GM23338 (cell line): ENCODE results near the gene ARPC1A. TPM values are rescaled to one million over a fixed set of nuclear protein-coding genes. Genes with fewer than 3 reads are reported as not detected.

Source experiments
- ATAC-seq: fragments of 200-7000 bp; cut with Tn5 transposase; 3 replicates; pipeline ENCODE4 v1.9.1; 2020
- DNase-seq: peaks from one replicate; pipeline ENCODE4 v3.0.0-alpha.2; 2015; ENCODE audit warnings: low spot score
- H2AFZ ChIP-seq: fragments of 200-600 bp; sonication (generic); 2 replicates; pipeline ENCODE4 v1.8.0; 2016; ENCODE audit warnings: antibody characterized with exemption, mild to moderate bottlenecking, moderate library complexity
- H3F3A ChIP-seq: fragments of 200-600 bp; sonication (generic); replicated peaks from 2 replicates; pipeline ENCODE4 v1.8.0; 2017; ENCODE audit warnings: antibody characterized with exemption, mixed run types, low read depth
- H3K27ac ChIP-seq: fragments of 200-600 bp; sonication (generic); 2 replicates; pipeline ENCODE4 v1.6.1; 2016; ENCODE audit warnings: low read depth
- H3K27me3 ChIP-seq: fragments of 200-600 bp; sonication (generic); 2 replicates; pipeline ENCODE4 v1.8.0; 2016; ENCODE audit warnings: mild to moderate bottlenecking, mixed run types, moderate library complexity; ENCODE audit not compliant: insufficient read depth
- H3K36me3 ChIP-seq: fragments of 200-600 bp; sonication (generic); 2 replicates; pipeline ENCODE4 v1.8.0; 2016; ENCODE audit warnings: mild to moderate bottlenecking; ENCODE audit not compliant: insufficient read depth
- H3K4me1 ChIP-seq: fragments of 200-600 bp; sonication (generic); 2 replicates; pipeline ENCODE4 v1.8.0; 2016; ENCODE audit warnings: mild to moderate bottlenecking, moderate library complexity; ENCODE audit not compliant: insufficient read depth
- H3K4me2 ChIP-seq: fragments of 200-600 bp; sonication (generic); 2 replicates; pipeline ENCODE4 v1.7.1; 2017; ENCODE audit warnings: mixed run types
- H3K4me3 ChIP-seq: fragments of 200-600 bp; sonication (generic); 2 replicates; pipeline ENCODE4 v1.6.1; 2016; ENCODE audit warnings: mixed run types
- H3K79me2 ChIP-seq: fragments of 200-600 bp; sonication (generic); replicated peaks from 2 replicates; pipeline ENCODE4 v1.8.0; 2017; ENCODE audit warnings: mild to moderate bottlenecking; ENCODE audit not compliant: insufficient read depth
- H3K9me2 ChIP-seq: fragments of 200-600 bp; sonication (generic); 2 replicates; pipeline ENCODE4 v1.8.0; 2017; ENCODE audit not compliant: insufficient read depth
- H4K20me1 ChIP-seq: fragments of 200-600 bp; sonication (generic); replicated peaks from 2 replicates; pipeline ENCODE4 v1.8.0; 2017; ENCODE audit warnings: mild to moderate bottlenecking; ENCODE audit not compliant: insufficient read depth
- H3K27ac Mint-ChIP-seq: 2 replicates; pipeline ENCODE4 v1.8.0; 2020; ENCODE audit warnings: inconsistent platforms, mild to moderate bottlenecking, moderate library complexity, mixed read lengths
- H3K27me3 Mint-ChIP-seq: 3 replicates; pipeline ENCODE4 v1.8.0; 2022; ENCODE audit warnings: low read depth, mild to moderate bottlenecking, moderate library complexity, mixed read lengths, inconsistent platforms; ENCODE audit not compliant: insufficient read depth, poor library complexity
- H3K36me3 Mint-ChIP-seq: 3 replicates; pipeline ENCODE4 v1.8.0; 2021; ENCODE audit warnings: low read depth, mild to moderate bottlenecking, inconsistent platforms, moderate library complexity, mixed read lengths
- H3K4me1 Mint-ChIP-seq: 3 replicates; pipeline ENCODE4 v1.8.0; 2020; ENCODE audit warnings: mild to moderate bottlenecking, inconsistent platforms, mixed read lengths
- H3K4me3 Mint-ChIP-seq: 3 replicates; pipeline ENCODE4 v1.8.0; 2021; ENCODE audit warnings: moderate library complexity, mild to moderate bottlenecking, inconsistent platforms, mixed read lengths
- H3K9me3 Mint-ChIP-seq: 3 replicates; pipeline ENCODE4 v1.8.0; 2020; ENCODE audit warnings: moderate library complexity, mild to moderate bottlenecking, inconsistent platforms, mixed read lengths
- CREB1 ChIP-seq: fragments of 250-450 bp; sonication (Bioruptor Pico); IDR thresholded peaks from 2 replicates; pipeline ENCODE4 v1.5.0; 2020; ENCODE audit warnings: low read depth, mild to moderate bottlenecking, moderate library complexity
- EZH2 ChIP-seq: fragments of 200-600 bp; sonication (generic); IDR thresholded peaks from one replicate; pipeline ENCODE4 v1.8.0; 2017; ENCODE audit warnings: antibody characterized with exemption, mild to moderate bottlenecking, low read depth; ENCODE audit not compliant: unreplicated experiment
- EZH2phosphoT487 ChIP-seq: fragments of 200-600 bp; sonication (generic); IDR thresholded peaks from one replicate; pipeline ENCODE4 v1.8.1; 2018; ENCODE audit warnings: antibody characterized with exemption; ENCODE audit not compliant: unreplicated experiment
- JUNB ChIP-seq: IDR thresholded peaks from one replicate; pipeline ENCODE4 v1.6.1; 2016; ENCODE audit warnings: antibody characterized with exemption; ENCODE audit not compliant: unreplicated experiment
- NANOG ChIP-seq: IDR thresholded peaks from 2 replicates; pipeline ENCODE4 v1.6.1; 2016; ENCODE audit warnings: antibody characterized with exemption, borderline replicate concordance
- POLR2AphosphoS5 ChIP-seq: IDR thresholded peaks from 2 replicates; pipeline ENCODE4 v1.6.1; 2016; ENCODE audit warnings: antibody characterized with exemption, low read depth
- STAT1 ChIP-seq: IDR thresholded peaks from one replicate; pipeline ENCODE4 v1.6.1; 2016; ENCODE audit warnings: antibody characterized with exemption; ENCODE audit not compliant: unreplicated experiment
- ZNF114 ChIP-seq: fragments of 250-450 bp; sonication (Bioruptor Pico); IDR thresholded peaks from 2 replicates; pipeline ENCODE4 v1.5.0; 2020; ENCODE audit warnings: mild to moderate bottlenecking, moderate library complexity
- ZNF331 ChIP-seq: fragments of 250-450 bp; sonication (Bioruptor Pico); IDR thresholded peaks from 2 replicates; pipeline ENCODE4 v1.5.0; 2020; ENCODE audit warnings: low read depth, mild to moderate bottlenecking, moderate library complexity
- polyA plus RNA-seq: library from polyadenylated mRNA; unstranded; fragments of >200 nt; fragmentation: Nextera tagmentation; extraction: Ambion mirVana; gene quantifications from 2 replicates; pipeline ENCODE4 v1.2.1, GENCODE V29; 2016
- total RNA-seq: library from RNA; depleted of rRNA; stranded (reverse); fragments of >200 nt; shearing (Covaris generic); gene quantifications from 2 replicates; pipeline ENCODE4 v1.2.3, GENCODE V29; 2014
- TF ChIP-seq, protein P1 (sequence below), 2 experiments: fragments of 200-600 bp in 1 of 2; sonication (generic) in 1 of 2; conservative IDR thresholded peaks; 2 replicates each; pipeline versions ENCODE4 v1.5.1 to v1.6.1; 2016 to 2017; ENCODE audit warnings: antibody characterized with exemption in 2 of 2, low read depth in 2 of 2, mild to moderate bottlenecking in 2 of 2, moderate library complexity in 1 of 2
- TF ChIP-seq, protein P2 (sequence below): IDR thresholded peaks from 2 replicates; pipeline ENCODE4 v1.6.1; 2016; ENCODE audit warnings: antibody characterized with exemption
- TF ChIP-seq, protein P3 (sequence below): fragments of 250-450 bp; sonication (Bioruptor Pico); IDR thresholded peaks from 2 replicates; pipeline ENCODE4 v1.5.0; 2020; ENCODE audit warnings: mild to moderate bottlenecking, moderate library complexity
- TF ChIP-seq, protein P4 (sequence below): IDR thresholded peaks from one replicate; pipeline ENCODE4 v1.6.1; 2018; ENCODE audit warnings: antibody characterized with exemption; ENCODE audit not compliant: unreplicated experiment

ARPC1A gene
- total and polyA plus RNA-seq, 2 experiments from 2014 or later: 108 to 210 TPM

DNA sequence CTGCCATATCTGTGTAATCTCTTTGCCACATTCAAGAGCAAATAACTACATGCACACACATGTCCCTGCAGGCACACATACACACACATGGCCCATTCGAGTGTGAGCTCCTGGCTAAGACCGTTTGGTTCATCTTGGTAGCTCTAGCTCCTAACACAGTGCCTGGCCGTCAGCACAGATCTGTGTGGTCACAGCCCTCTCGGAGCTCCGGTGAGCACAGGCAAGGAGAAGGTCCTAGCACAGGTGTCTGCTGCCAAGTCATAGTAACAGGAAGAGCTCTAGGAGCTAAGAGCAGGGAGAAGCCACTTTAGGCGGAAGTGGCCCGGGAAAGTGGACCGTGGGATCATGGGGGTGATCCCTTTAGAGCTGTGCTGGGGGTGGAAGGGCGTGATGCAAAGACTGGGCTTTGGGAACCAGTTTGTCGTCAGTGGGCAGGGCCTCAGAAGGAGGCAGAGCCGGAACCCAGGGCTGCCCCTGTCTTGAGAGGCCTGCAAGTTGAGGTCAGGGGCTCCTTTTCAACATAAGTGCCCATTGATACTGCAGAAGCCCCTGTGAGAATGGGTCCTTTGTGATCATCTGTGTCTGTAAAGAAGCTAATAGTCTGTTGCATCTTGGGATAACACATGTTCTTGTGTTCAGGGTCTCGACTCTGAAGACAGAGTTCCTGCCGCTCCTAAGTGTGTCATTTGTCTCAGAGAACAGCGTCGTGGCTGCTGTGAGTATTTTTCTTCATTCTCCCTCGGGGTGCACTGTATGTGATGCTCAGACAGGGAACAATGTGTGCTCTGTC lies 32.2 kb downstream of the ARPC1A start:
- peaks cover 42% of the 10 kb centered on the region for H3K36me3 Mint-ChIP-seq
- Histone ChIP-seq H3K4me3 (no peak overlapping the region), H3K4me2 (no peak overlapping the region), H2AFZ (no peak overlapping the region), H3K4me1 (no peaks in the 10 kb centered on the region), H3K27me3 (no peaks in the 10 kb centered on the region), H3F3A (0 out of 2 replicates have a peak, but pooled peaks cover 2% of the 10 kb centered on the region), H3K9me2 (no peaks in the 10 kb centered on the region), H3K27ac (no peak overlapping the region), H3K79me2 (no peaks in the 10 kb centered on the region), H3K36me3 (peaks cover 19% of the 10 kb centered on the region), H4K20me1 (0 out of 2 replicates have a peak, but pooled peaks cover 5% of the 10 kb centered on the region)
- H3K4me3 Mint-ChIP-seq: no peak overlapping the region
- DNase-seq (no peak), ATAC-seq (no peak)
- no peak overlapping the region for H3K27ac Mint-ChIP-seq
- 0 out of 3 replicates have a peak, but pooled peaks cover 6% of the 10 kb centered on the region for H3K4me1 Mint-ChIP-seq
- H3K9me3 Mint-ChIP-seq: no peaks in the 10 kb centered on the region
- peaks cover 10% of the 10 kb centered on the region for H3K27me3 Mint-ChIP-seq
- TF ChIP-seq JUNB: no peak
- TF ChIP-seq NANOG: no peak
- TF ChIP-seq, protein P1, sequence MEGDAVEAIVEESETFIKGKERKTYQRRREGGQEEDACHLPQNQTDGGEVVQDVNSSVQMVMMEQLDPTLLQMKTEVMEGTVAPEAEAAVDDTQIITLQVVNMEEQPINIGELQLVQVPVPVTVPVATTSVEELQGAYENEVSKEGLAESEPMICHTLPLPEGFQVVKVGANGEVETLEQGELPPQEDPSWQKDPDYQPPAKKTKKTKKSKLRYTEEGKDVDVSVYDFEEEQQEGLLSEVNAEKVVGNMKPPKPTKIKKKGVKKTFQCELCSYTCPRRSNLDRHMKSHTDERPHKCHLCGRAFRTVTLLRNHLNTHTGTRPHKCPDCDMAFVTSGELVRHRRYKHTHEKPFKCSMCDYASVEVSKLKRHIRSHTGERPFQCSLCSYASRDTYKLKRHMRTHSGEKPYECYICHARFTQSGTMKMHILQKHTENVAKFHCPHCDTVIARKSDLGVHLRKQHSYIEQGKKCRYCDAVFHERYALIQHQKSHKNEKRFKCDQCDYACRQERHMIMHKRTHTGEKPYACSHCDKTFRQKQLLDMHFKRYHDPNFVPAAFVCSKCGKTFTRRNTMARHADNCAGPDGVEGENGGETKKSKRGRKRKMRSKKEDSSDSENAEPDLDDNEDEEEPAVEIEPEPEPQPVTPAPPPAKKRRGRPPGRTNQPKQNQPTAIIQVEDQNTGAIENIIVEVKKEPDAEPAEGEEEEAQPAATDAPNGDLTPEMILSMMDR (conservative IDR thresholded peaks at IDR 0.05; ENCODE audit: low read depth in 2 of 2): no peak
- TF ChIP-seq CREB1 (CRISPR knock-in tag): no peak
- no peak for TF ChIP-seq ZNF331 (CRISPR knock-in tag)
- TF ChIP-seq ZNF114 (CRISPR knock-in tag): no peak
- TF ChIP-seq, protein P2, sequence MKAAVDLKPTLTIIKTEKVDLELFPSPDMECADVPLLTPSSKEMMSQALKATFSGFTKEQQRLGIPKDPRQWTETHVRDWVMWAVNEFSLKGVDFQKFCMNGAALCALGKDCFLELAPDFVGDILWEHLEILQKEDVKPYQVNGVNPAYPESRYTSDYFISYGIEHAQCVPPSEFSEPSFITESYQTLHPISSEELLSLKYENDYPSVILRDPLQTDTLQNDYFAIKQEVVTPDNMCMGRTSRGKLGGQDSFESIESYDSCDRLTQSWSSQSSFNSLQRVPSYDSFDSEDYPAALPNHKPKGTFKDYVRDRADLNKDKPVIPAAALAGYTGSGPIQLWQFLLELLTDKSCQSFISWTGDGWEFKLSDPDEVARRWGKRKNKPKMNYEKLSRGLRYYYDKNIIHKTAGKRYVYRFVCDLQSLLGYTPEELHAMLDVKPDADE: no peak
- TF ChIP-seq, protein P3, sequence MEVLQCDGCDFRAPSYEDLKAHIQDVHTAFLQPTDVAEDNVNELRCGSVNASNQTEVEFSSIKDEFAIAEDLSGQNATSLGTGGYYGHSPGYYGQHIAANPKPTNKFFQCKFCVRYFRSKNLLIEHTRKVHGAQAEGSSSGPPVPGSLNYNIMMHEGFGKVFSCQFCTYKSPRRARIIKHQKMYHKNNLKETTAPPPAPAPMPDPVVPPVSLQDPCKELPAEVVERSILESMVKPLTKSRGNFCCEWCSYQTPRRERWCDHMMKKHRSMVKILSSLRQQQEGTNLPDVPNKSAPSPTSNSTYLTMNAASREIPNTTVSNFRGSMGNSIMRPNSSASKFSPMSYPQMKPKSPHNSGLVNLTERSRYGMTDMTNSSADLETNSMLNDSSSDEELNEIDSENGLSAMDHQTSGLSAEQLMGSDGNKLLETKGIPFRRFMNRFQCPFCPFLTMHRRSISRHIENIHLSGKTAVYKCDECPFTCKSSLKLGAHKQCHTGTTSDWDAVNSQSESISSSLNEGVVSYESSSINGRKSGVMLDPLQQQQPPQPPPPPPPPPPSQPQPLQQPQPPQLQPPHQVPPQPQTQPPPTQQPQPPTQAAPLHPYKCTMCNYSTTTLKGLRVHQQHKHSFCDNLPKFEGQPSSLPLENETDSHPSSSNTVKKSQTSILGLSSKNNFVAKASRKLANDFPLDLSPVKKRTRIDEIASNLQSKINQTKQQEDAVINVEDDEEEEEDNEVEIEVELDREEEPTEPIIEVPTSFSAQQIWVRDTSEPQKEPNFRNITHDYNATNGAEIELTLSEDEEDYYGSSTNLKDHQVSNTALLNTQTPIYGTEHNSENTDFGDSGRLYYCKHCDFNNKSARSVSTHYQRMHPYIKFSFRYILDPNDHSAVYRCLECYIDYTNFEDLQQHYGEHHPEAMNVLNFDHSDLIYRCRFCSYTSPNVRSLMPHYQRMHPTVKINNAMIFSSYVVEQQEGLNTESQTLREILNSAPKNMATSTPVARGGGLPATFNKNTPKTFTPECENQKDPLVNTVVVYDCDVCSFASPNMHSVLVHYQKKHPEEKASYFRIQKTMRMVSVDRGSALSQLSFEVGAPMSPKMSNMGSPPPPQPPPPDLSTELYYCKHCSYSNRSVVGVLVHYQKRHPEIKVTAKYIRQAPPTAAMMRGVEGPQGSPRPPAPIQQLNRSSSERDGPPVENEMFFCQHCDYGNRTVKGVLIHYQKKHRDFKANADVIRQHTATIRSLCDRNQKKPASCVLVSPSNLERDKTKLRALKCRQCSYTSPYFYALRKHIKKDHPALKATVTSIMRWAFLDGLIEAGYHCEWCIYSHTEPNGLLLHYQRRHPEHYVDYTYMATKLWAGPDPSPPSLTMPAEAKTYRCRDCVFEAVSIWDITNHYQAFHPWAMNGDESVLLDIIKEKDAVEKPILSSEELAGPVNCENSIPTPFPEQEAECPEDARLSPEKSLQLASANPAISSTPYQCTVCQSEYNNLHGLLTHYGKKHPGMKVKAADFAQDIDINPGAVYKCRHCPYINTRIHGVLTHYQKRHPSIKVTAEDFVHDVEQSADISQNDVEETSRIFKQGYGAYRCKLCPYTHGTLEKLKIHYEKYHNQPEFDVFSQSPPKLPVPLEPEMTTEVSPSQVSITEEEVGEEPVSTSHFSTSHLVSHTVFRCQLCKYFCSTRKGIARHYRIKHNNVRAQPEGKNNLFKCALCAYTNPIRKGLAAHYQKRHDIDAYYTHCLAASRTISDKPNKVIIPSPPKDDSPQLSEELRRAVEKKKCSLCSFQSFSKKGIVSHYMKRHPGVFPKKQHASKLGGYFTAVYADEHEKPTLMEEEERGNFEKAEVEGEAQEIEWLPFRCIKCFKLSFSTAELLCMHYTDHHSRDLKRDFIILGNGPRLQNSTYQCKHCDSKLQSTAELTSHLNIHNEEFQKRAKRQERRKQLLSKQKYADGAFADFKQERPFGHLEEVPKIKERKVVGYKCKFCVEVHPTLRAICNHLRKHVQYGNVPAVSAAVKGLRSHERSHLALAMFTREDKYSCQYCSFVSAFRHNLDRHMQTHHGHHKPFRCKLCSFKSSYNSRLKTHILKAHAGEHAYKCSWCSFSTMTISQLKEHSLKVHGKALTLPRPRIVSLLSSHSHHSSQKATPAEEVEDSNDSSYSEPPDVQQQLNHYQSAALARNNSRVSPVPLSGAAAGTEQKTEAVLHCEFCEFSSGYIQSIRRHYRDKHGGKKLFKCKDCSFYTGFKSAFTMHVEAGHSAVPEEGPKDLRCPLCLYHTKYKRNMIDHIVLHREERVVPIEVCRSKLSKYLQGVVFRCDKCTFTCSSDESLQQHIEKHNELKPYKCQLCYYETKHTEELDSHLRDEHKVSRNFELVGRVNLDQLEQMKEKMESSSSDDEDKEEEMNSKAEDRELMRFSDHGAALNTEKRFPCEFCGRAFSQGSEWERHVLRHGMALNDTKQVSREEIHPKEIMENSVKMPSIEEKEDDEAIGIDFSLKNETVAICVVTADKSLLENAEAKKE: no peak
- no peak for TF ChIP-seq POLR2AphosphoS5
- TF ChIP-seq STAT1: no peak
- TF ChIP-seq, protein P4, sequence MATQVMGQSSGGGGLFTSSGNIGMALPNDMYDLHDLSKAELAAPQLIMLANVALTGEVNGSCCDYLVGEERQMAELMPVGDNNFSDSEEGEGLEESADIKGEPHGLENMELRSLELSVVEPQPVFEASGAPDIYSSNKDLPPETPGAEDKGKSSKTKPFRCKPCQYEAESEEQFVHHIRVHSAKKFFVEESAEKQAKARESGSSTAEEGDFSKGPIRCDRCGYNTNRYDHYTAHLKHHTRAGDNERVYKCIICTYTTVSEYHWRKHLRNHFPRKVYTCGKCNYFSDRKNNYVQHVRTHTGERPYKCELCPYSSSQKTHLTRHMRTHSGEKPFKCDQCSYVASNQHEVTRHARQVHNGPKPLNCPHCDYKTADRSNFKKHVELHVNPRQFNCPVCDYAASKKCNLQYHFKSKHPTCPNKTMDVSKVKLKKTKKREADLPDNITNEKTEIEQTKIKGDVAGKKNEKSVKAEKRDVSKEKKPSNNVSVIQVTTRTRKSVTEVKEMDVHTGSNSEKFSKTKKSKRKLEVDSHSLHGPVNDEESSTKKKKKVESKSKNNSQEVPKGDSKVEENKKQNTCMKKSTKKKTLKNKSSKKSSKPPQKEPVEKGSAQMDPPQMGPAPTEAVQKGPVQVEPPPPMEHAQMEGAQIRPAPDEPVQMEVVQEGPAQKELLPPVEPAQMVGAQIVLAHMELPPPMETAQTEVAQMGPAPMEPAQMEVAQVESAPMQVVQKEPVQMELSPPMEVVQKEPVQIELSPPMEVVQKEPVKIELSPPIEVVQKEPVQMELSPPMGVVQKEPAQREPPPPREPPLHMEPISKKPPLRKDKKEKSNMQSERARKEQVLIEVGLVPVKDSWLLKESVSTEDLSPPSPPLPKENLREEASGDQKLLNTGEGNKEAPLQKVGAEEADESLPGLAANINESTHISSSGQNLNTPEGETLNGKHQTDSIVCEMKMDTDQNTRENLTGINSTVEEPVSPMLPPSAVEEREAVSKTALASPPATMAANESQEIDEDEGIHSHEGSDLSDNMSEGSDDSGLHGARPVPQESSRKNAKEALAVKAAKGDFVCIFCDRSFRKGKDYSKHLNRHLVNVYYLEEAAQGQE: no peak
- TF ChIP-seq EZH2: no peak
- no peak for TF ChIP-seq EZH2phosphoT487
